ENCODE measurements around the gene TCF23. TPM values are rescaled to one million over a fixed set of nuclear protein-coding genes. Genes with fewer than 3 reads are reported as not detected.

Gene TCF23
- total RNA-seq, 2 donors from 2014 or later = not detected

DNA sequence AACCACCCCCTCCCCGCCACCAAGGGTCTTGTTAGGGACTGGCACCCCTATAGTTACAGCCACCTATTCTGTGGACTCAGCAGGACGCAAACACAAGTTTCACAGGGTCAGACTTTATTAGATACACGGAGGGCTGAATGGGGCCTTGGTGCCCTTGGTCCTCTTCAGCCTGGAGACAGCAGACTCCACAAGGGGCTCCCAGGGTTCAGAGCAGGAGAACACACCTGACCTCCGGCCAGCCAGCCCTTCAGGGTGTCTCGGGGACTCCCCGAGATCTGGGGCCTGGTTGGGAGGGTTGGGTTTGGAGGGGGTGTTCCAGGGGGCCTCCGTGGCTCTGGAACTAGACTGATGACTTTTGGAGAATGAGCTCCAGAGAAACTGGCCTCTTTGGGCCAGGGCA is 12.1 kb upstream of the TCF23 start:
- no peak for ATAC-seq (replicated peaks)
- no peak overlapping the region for H3K4me3 Mint-ChIP-seq
- no peaks in the 10 kb centered on the region for H3K27me3 Mint-ChIP-seq

DNA sequence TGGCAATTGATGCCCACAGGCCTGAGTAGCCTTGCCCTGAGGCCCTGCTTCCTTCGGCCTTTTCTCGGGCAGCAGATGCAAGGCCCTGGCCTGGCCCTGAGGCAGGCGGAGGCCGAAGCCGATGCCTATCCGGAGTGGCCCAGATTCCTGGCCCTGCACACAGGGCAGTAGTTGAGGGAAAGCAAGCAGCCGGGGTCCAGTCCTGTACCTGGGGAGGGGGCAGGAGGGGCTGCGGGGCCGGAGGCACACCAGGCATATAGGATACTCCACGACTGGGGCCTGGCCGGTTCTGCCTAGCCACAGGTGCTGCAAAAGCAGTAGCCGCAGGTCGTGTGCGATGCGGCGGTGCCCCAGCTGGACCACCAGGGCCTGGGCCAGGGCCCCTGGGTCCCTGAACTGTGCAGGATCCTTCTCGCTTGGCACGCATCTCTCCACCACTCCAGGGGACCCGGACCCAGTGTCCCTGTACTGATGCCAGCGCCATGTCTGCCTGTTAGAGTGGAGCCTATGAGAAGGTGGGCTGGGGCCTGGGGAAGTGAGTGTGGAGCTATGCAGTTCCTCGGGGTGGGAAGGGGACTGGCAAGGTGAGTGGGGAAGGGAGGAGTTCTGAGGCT is 11.4 kb upstream of the TCF23 start:
- Mint-ChIP-seq H3K9me3 (no peaks in the 10 kb centered on the region), H3K4me3 (no peak overlapping the region), H3K27me3 (no peaks in the 10 kb centered on the region), H3K36me3 (ENCODE audit: low read depth) (peaks cover 22% of the 10 kb centered on the region), H3K4me1 (peaks cover 10% of the 10 kb centered on the region), H3K27ac (no peak overlapping the region)
- ATAC-seq (replicated peaks) = no peak

More for the DNA sequence above, 12.1 kb upstream of the TCF23 start:
- H3K4me1 Mint-ChIP-seq = peaks cover 10% of the 10 kb centered on the region
- peaks cover 27% of the 10 kb centered on the region for H3K36me3 Mint-ChIP-seq (ENCODE audit: low read depth)
- no peaks in the 10 kb centered on the region for H3K9me3 Mint-ChIP-seq
- H3K27ac Mint-ChIP-seq = no peak overlapping the region

DNA sequence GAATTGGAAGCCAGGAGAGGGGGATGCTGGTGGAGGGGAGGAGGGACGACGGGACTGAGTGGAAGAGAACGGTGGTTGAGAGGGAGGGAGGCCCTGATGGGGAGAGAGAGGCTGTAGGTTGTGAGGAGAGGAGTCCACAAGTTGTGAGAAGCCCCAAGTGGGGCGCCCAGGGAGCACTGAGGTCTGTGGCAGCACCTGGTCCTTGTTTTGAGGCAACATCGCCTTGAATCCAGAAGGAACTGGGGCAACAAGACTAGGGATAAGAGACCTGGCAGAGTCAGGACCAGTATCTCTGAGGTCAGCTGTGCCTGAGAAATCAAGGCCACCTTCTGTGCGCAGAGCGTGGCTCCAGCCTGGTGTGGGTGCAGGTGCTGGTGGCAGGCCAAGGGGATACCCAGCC is 10.7 kb upstream of the TCF23 start:
- H3K4me1 Mint-ChIP-seq = peaks cover 5% of the 10 kb centered on the region
- no peaks in the 10 kb centered on the region for H3K9me3 Mint-ChIP-seq
- ATAC-seq (replicated peaks) = no peak
- H3K27ac Mint-ChIP-seq = no peak overlapping the region
- no peaks in the 10 kb centered on the region for H3K27me3 Mint-ChIP-seq
- H3K36me3 Mint-ChIP-seq (ENCODE audit: low read depth) = peaks cover 15% of the 10 kb centered on the region
- H3K4me3 Mint-ChIP-seq = no peak overlapping the region

DNA sequence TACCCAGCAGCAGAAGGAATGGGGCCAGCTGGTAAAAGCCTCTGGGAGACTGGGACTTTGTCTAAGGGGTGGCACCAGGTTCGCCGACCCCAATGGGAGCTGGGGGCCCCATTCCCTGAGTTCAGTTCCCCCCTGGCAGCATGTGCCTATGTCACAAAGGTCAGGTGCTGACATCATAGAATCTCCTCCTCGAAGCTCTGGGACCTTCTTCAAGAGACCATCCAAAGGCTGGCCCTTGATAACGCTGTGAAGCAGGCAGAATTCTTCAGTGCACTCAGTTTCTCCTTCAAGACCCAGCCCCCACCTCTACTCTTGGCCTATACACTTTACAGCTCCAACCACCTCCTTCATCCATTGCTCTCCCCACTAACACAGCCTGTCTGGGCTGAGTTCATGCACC is 9.5 kb upstream of the TCF23 start, which contains the start of gene PRR30:
Gene PRR30, minus strand, starts transcription at position 101 of the 400 bp plus-strand sequence. CDS start 1,081 bp downstream, outside the sequence.
- no peak for ATAC-seq (replicated peaks)
- Mint-ChIP-seq H3K27ac (no peak within 1 kb of the TSS), H3K36me3 (ENCODE audit: low read depth) (peaks cover 4% of the 10 kb centered on the region), H3K4me1 (no peaks in the 10 kb centered on the region), H3K4me3 (no peak within 1 kb of the TSS), H3K9me3 (no peaks in the 10 kb centered on the region), H3K27me3 (no peaks in the 10 kb centered on the region)

DNA sequence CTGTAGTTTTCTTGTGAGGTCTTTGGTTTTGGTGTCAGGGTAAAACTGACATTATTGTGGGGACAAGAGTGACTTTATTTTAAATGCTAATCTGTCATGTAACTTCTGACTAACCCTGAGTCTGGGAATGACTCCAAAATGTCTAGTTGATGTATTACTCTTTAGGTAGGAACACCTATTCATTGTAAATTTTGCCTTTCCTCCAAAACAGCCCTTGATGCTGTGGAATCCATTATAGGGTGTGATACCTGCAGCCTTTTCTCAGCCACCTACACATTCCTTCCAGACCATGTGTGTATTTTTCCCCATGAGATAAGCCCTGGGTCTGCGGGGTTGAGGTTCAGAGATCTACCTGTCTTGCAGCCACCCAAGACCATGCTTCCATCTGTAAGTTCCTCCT is 5.5 kb upstream of the TCF23 start:
- H3K27me3 Mint-ChIP-seq = peaks cover 3% of the 10 kb centered on the region
- no peaks in the 10 kb centered on the region for H3K36me3 Mint-ChIP-seq (ENCODE audit: low read depth)
- no peak for ATAC-seq (replicated peaks)
- no peaks in the 10 kb centered on the region for H3K9me3 Mint-ChIP-seq
- no peaks in the 10 kb centered on the region for H3K4me1 Mint-ChIP-seq
- H3K27ac Mint-ChIP-seq = no peak overlapping the region
- no peak overlapping the region for H3K4me3 Mint-ChIP-seq

DNA sequence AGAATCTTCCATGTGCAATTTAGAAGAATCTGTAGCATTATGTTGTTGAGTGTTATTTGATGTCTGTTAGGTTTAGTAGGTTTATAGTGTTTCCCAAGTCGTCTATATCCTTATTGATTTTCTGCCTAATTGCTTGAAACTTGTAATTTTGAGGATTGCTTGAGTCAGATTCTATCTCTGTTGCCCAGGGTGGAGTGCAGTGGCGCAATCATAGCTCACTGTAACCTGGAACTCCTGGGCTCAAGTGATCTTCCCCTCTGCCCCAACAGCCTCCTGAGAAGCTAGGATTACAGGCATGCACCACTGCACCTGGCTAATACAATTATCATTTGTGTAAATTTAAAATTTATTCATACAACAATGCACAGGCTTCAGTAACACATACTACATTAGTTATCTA is 3.1 kb upstream of the TCF23 start:
- Mint-ChIP-seq H3K4me3 (no peak overlapping the region), H3K27ac (no peak overlapping the region), H3K4me1 (no peaks in the 10 kb centered on the region), H3K36me3 (ENCODE audit: low read depth) (no peaks in the 10 kb centered on the region), H3K9me3 (no peaks in the 10 kb centered on the region), H3K27me3 (peaks cover 3% of the 10 kb centered on the region)
- no peak for ATAC-seq (replicated peaks)

DNA sequence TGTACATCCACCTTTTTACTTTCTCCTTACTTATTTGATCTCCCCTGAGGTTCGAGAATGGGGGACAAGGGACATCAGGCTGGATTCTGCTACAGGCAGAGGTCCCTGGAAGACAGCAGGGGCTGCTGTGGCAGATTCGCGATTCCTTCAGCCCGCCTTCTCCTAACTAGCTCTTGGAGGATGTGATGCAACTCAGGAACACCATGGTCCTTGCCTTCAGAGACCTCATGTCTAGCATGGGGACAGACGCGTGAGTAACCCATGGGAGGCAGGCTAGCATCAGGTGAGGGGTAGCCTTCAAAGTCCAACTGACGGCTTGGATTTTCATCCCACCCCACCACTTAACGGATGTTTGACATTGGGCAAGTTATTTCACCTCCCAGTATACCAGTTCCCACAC is 869 bp upstream of the TCF23 start:
- H3K4me3 Mint-ChIP-seq = no peak overlapping the region
- peaks cover 3% of the 10 kb centered on the region for H3K27me3 Mint-ChIP-seq
- no peak overlapping the region for H3K27ac Mint-ChIP-seq
- H3K4me1 Mint-ChIP-seq = no peaks in the 10 kb centered on the region
- H3K36me3 Mint-ChIP-seq (ENCODE audit: low read depth) = no peaks in the 10 kb centered on the region
- ATAC-seq (replicated peaks) = no peak
- no peaks in the 10 kb centered on the region for H3K9me3 Mint-ChIP-seq

DNA sequence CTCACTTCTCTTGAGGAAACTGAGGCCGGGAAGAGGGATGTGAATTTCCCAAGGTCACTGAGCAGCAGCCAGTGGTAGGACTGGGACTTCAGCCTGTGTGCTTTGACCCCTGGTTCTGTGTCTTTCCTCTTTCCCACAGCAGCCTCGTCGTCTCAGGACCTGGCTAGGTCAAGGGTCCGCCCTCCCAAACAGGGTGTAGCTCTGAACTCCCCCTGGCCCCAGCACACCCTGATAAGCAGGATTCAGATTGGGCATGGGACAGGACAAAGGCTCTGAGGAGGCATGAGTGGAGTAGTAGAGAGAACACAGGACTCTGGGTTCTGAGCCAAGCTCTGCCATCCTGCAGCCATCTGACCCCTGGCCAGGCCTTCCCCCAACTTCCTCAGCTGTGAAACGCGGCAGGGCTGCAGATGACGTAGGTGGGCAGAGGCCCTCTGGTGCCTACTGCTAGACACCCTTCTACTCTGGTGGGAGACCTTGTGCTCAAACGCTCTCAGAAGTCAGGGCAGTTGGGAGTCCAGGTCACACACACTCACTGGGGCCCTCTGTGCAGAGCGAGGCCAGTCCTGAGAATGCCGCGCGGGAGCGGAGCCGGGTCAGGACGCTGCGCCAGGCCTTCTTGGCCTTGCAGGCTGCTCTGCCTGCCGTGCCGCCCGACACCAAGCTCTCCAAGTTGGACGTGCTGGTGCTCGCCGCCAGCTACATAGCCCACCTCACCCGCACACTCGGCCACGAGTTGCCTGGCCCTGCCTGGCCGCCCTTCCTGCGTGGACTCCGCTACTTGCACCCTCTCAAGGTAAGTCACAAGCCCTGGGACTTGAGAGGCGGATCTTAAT is 984 bp downstream of the TCF23 start:
- Mint-ChIP-seq H3K4me1 (no peaks in the 10 kb centered on the region), H3K27me3 (peaks cover 3% of the 10 kb centered on the region), H3K27ac (no peak overlapping the region), H3K9me3 (no peaks in the 10 kb centered on the region), H3K36me3 (ENCODE audit: low read depth) (no peaks in the 10 kb centered on the region), H3K4me3 (no peak overlapping the region)
- ATAC-seq (replicated peaks) = no peak

DNA sequence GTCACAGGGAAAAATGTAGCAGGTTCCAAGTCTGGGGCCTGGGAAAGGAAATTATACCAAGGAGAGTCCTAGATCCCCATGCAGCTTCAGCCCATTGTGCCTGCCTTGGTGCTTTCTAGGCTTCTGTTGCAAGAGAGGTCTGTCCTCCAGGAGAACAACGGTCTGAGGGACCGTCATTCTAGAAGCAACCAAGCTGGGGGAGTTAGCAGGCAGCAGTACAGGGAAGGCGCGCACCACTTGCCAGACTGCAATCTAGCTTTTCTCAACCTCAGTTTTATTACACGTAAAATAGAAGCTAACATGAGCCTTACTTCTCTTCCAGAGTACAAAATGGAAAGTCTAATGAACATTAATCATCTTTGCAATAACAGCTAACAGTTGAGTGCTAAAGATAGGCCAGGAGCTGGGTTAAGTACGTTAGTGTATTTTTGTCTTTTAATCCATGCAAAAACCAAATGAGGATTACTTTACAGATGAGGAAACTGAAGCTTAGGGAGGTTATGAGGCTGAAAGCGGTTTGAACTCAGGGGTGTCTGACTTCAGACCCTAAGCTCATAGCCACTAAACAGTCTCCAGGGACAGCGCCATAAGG is 1.9 kb downstream of the TCF23 start:
- Mint-ChIP-seq H3K4me3 (no peak overlapping the region), H3K9me3 (no peaks in the 10 kb centered on the region), H3K4me1 (no peaks in the 10 kb centered on the region), H3K27me3 (peaks cover 3% of the 10 kb centered on the region), H3K36me3 (ENCODE audit: low read depth) (no peaks in the 10 kb centered on the region), H3K27ac (no peak overlapping the region)
- no peak for ATAC-seq (replicated peaks)

DNA sequence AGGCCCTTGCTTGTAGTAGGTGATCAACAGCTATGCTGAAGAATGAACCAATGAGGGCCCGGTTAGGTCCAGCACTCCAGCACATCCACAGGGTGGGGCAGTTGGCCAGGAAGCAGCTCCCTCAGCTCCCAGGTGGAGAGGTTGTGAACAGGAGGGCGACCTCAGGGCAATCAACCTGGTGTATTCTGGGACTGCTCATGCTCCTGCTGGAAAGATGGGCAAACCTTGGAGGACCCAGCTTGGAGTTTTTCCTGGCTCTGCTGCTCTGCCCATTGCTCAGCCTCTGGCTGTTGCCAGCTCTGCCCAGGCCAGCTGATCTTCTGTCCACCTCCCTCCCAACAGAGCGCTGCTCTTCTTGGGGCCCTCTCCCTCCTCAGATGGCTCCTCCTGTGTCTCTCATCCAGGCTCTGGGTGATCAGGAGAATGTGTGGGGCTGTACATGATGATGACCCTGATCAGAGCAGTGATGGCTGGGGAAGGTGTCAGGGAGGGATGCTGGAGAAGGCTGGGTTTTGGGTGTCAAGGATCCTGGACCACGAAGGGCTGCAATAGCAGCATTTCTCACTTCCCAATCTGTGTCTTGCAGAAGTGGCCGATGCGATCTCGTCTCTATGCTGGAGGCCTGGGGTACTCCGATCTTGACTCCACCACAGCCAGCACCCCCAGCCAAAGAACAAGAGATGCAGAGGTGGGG is 3.4 kb downstream of the TCF23 start:
- H3K36me3 Mint-ChIP-seq (ENCODE audit: low read depth) = no peaks in the 10 kb centered on the region
- H3K27me3 Mint-ChIP-seq = peaks cover 3% of the 10 kb centered on the region
- no peak for ATAC-seq (replicated peaks)
- H3K4me1 Mint-ChIP-seq = no peaks in the 10 kb centered on the region
- H3K9me3 Mint-ChIP-seq = no peaks in the 10 kb centered on the region
- H3K27ac Mint-ChIP-seq = no peak overlapping the region
- no peak overlapping the region for H3K4me3 Mint-ChIP-seq

DNA sequence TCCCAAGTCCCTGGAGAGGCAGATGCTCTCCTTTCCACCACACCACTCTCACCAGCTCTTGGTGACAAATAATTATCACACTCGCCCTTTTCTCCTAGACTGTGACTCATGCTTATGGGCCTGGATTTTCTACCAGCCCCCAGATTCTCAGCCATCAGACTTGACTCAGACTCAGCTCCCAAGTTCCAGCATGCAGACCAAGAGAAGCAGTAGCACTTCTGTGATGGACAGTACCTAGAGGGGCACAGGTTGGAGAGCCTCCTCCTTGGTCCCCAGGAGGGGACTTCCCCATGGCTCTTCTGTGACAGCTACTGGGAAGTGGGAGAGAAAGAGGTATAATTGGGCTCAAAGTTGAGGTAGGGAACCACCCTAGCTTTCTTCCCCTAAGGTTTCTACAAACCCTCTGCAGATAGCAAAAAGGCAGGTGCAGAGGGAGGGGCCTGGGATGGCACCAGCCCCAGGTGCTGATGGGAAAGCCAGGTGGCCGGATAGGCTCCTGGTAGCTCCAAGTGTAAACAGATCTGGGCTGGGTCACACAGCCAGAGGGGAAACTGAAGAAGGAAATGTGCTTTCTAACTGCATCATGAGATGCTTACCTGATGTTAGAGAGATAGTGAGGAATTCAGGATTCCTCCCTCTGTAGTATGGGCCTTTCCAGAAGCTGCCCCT is 4.1 kb downstream of the TCF23 start:
- peak; percentile 61 for ATAC-seq (replicated peaks)
- Mint-ChIP-seq H3K4me3 (no peak overlapping the region), H3K9me3 (no peaks in the 10 kb centered on the region), H3K4me1 (no peaks in the 10 kb centered on the region), H3K27me3 (peaks cover under 1% of the 10 kb centered on the region), H3K27ac (no peak overlapping the region), H3K36me3 (ENCODE audit: low read depth) (no peaks in the 10 kb centered on the region)

DNA sequence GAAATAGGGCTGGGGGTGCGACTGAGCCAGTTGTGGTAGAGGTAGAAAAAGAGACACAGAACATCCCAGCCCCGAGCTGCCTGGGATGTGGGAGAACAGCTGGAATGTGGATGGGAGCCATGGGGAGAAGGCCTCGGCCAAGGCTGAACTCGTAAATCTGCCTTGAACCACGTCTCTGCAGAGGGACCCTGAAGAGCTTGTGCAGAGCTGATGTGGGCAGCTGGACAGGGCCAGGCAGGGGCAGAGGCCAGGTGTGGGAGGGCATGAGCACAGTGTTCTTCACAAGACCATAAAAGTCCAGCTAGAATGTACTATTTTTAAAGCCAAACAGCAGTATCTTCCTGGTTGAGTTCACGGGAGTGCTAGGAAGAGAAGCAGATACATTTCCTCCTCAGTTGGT is 5.7 kb downstream of the TCF23 start:
- H3K27ac Mint-ChIP-seq = no peak overlapping the region
- H3K36me3 Mint-ChIP-seq (ENCODE audit: low read depth) = no peaks in the 10 kb centered on the region
- no peak for ATAC-seq (replicated peaks)
- H3K27me3 Mint-ChIP-seq = peaks cover 3% of the 10 kb centered on the region
- H3K4me3 Mint-ChIP-seq = no peak overlapping the region
- no peaks in the 10 kb centered on the region for H3K4me1 Mint-ChIP-seq
- no peaks in the 10 kb centered on the region for H3K9me3 Mint-ChIP-seq

DNA sequence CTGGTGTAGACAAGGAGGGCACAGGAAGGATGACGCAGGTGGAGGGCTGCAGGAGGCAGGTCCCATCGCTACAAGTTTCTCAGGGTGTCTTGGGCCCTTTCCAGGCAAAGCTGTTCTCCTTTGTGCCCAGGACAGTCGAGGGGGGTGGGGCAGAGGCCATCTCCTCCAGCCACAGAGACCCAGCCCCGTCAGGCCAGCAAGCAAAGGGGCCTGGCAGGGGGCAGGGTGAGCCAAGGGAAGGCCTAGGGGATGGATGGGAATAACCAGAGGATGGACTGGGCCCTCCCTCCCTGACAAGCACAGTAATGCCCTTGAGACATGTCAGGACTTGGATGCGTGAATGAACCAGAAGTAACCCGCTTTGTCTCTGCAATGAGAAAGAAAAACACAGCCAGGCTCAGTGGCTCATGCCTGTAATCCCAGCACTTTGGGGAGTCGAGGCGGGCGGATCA is 6.3 kb downstream of the TCF23 start:
- no peak for ATAC-seq (replicated peaks)
- H3K27me3 Mint-ChIP-seq = peaks cover 3% of the 10 kb centered on the region
- H3K4me1 Mint-ChIP-seq = no peaks in the 10 kb centered on the region
- no peaks in the 10 kb centered on the region for H3K36me3 Mint-ChIP-seq (ENCODE audit: low read depth)
- H3K4me3 Mint-ChIP-seq = no peak overlapping the region
- H3K9me3 Mint-ChIP-seq = no peaks in the 10 kb centered on the region
- H3K27ac Mint-ChIP-seq = no peak overlapping the region

DNA sequence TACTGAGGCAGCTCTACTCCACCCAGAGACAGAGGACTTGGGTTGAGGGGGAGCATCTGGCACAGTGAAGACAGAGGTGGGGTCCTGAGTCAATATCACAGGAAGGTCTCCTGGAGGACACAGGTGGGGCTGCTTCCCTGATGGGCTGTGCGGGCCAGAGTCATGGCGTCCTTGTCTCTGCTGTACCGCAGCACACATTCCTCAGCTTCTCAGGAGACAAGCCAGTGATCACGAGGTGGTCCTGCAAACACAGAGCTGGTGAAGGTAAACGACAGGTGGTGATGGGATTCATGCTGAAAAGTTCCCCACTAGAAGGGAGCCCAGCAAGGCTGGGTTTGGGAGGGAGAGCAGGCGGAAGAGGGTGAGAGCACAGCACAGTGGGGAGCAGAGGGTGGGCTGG is 9.7 kb downstream of the TCF23 start:
- Mint-ChIP-seq H3K4me3 (no peak overlapping the region), H3K36me3 (ENCODE audit: low read depth) (no peaks in the 10 kb centered on the region), H3K9me3 (no peaks in the 10 kb centered on the region), H3K4me1 (no peaks in the 10 kb centered on the region), H3K27ac (peak overlapping the region; percentile 39), H3K27me3 (peaks cover 3% of the 10 kb centered on the region)
- ATAC-seq (replicated peaks) = no peak

Data from activated T-helper 17 cell treated with anti-CD3 and anti-CD28 coated beads, Interleukin-2, amount 50 U/mL, for 72 hours (primary cell).